ENCODE results near the gene ROPN1B.

DNA sequence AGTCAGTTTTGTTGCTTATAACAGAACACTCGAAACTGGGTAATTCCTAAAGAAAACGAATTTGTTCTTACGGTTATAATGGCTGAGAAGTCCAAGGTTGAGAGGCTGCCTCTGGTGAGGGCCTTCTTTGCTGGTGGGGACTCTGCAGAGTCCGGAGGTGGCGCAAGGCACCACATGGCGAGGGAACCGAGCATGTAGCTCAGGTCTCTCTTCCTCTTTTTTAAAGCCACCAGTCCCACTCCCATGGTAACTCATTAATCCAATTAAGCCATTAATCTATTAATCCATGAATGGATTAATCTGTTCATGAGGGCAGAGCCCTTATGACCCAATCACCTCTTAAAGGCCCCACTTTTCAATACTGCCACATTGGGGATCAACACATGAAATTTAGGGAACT, 50.0 kb downstream of the ROPN1B start:
- TF ChIP-seq ZFP3 (CRISPR knock-in tag; IDR thresholded peaks at IDR 0.05) = no peak
- no peak for TF ChIP-seq CSDC2 (CRISPR knock-in tag; IDR thresholded peaks at IDR 0.05)
- TF ChIP-seq RARB (CRISPR knock-in tag; IDR thresholded peaks at IDR 0.05) = no peak
- TF ChIP-seq, protein P1, sequence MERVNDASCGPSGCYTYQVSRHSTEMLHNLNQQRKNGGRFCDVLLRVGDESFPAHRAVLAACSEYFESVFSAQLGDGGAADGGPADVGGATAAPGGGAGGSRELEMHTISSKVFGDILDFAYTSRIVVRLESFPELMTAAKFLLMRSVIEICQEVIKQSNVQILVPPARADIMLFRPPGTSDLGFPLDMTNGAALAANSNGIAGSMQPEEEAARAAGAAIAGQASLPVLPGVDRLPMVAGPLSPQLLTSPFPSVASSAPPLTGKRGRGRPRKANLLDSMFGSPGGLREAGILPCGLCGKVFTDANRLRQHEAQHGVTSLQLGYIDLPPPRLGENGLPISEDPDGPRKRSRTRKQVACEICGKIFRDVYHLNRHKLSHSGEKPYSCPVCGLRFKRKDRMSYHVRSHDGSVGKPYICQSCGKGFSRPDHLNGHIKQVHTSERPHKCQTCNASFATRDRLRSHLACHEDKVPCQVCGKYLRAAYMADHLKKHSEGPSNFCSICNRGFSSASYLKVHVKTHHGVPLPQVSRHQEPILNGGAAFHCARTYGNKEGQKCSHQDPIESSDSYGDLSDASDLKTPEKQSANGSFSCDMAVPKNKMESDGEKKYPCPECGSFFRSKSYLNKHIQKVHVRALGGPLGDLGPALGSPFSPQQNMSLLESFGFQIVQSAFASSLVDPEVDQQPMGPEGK (CRISPR knock-in tag; IDR thresholded peaks at IDR 0.05; ENCODE audit: borderline replicate concordance) = no peak

Data from SK-N-SH treated with all-trans-retinoic acid at 6 μM for 48 hours (cell line).